Neural progenitor cell (in vitro differentiated cells): Measurements from ENCODE around the gene EEF1A1. TPM values are rescaled to one million over a fixed set of nuclear protein-coding genes. Genes with fewer than 3 reads are reported as not detected.
"Not testable (repeated sequence)": the region's sequence is repeated elsewhere in the genome, so short reads cannot be mapped to it uniquely, and the experiment has no call there.

Experiments
- DNase-seq: peaks from one replicate; pipeline ENCODE4 v3.0.0-alpha.2; 2016; ENCODE audit warnings: low spot score
- H2AFZ ChIP-seq: fragments of 200-600 bp; sonication (generic); replicated peaks from 2 replicates; pipeline ENCODE4 v1.6.1; 2016; ENCODE audit warnings: antibody characterized with exemption
- H3F3A ChIP-seq: fragments of 200-600 bp; sonication (generic); 2 replicates; pipeline ENCODE4 v1.6.1; 2016; ENCODE audit warnings: antibody characterized with exemption, low read depth
- H3K27ac ChIP-seq: fragments of 200-600 bp; sonication (generic); 2 replicates; pipeline ENCODE4 v1.5.1; 2016; ENCODE audit warnings: mild to moderate bottlenecking
- H3K27me3 ChIP-seq: fragments of 200-600 bp; sonication (generic); 2 replicates; pipeline ENCODE4 v1.6.1; 2016; ENCODE audit warnings: mild to moderate bottlenecking, moderate library complexity
- H3K36me3 ChIP-seq: fragments of 200-600 bp; sonication (generic); 2 replicates; pipeline ENCODE4 v1.5.1; 2016
- H3K4me1 ChIP-seq: fragments of 200-600 bp; sonication (generic); 2 replicates; pipeline ENCODE4 v1.6.1; 2016; ENCODE audit warnings: mixed run types
- H3K4me2 ChIP-seq: fragments of 200-600 bp; sonication (generic); 2 replicates; pipeline ENCODE4 v1.6.1; 2016
- H3K4me3 ChIP-seq: fragments of 200-600 bp; sonication (generic); 2 replicates; pipeline ENCODE4 v1.5.1; 2016
- H3K79me2 ChIP-seq: fragments of 200-600 bp; sonication (generic); 2 replicates; pipeline ENCODE4 v1.6.1; 2016; ENCODE audit warnings: low read depth
- H3K9ac ChIP-seq: fragments of 200-600 bp; sonication (generic); 2 replicates; pipeline ENCODE4 v1.6.1; 2016
- H3K9me3 ChIP-seq: fragments of 200-600 bp; sonication (generic); 2 replicates; pipeline ENCODE4 v1.5.1; 2016; ENCODE audit warnings: low read depth
- H4K20me1 ChIP-seq: fragments of 200-600 bp; sonication (generic); 2 replicates; pipeline ENCODE4 v1.6.1; 2016; ENCODE audit warnings: low read depth
- H3K27ac Mint-ChIP-seq: 3 replicates; pipeline ENCODE4 v1.8.0; 2021; ENCODE audit warnings: mixed read lengths
- H3K27me3 Mint-ChIP-seq: 2 replicates; pipeline ENCODE4 v1.8.0; 2022; ENCODE audit warnings: low read depth, mild to moderate bottlenecking, inconsistent platforms, moderate library complexity, mixed read lengths; ENCODE audit not compliant: insufficient read depth
- H3K36me3 Mint-ChIP-seq: 3 replicates; pipeline ENCODE4 v1.8.0; 2021; ENCODE audit warnings: mixed read lengths
- H3K4me1 Mint-ChIP-seq: 3 replicates; pipeline ENCODE4 v1.8.0; 2021; ENCODE audit warnings: mixed read lengths
- H3K4me3 Mint-ChIP-seq: 3 replicates; pipeline ENCODE4 v1.8.0; 2021; ENCODE audit warnings: mild to moderate bottlenecking, moderate library complexity, mixed read lengths
- H3K9me3 Mint-ChIP-seq: 3 replicates; pipeline ENCODE4 v1.8.0; 2020; ENCODE audit warnings: mixed read lengths
- EZH2 ChIP-seq: fragments of 200-600 bp; sonication (generic); IDR thresholded peaks from 2 replicates; pipeline ENCODE4 v1.6.1; 2017; ENCODE audit warnings: antibody characterized with exemption, mild to moderate bottlenecking, moderate library complexity
- EZH2phosphoT487 ChIP-seq: fragments of 200-600 bp; sonication (generic); IDR thresholded peaks from 2 replicates; pipeline ENCODE4 v1.6.1; 2017; ENCODE audit warnings: antibody characterized with exemption
- total RNA-seq: library from RNA; depleted of rRNA; stranded (reverse); fragments of >200 nt; gene quantifications from 2 replicates; pipeline ENCODE4 v1.2.3, GENCODE V29; 2015; ENCODE audit warnings: low replicate concordance
- TF ChIP-seq, protein P1 (sequence below): fragments of 200-600 bp; sonication (generic); IDR thresholded peaks from 2 replicates; pipeline ENCODE4 v1.5.1; 2017; ENCODE audit warnings: antibody characterized with exemption, mild to moderate bottlenecking

EEF1A1 gene
- total RNA-seq, 1 donor from 2014 or later, result 19,891 TPM

DNA sequence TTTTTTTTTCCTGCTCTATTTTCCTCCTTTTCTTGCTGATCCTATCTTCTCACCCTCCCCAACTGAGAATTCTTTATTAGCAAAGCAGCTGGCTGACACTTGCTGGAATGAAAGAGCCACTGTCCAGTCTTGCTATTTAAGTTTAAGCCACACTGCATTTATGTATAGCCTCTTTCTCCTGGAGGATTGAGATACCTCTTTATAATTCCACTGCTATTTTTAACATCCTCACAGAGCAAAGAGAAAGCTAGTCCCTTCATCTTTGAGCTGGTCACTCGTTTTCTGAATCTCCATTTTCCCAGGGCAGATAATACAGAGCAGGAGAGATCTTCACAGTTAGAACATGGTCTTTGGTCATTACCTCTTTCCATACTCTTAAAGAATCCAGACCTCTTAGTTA lies 36.0 kb upstream of the EEF1A1 start:
- Histone ChIP-seq H3K4me1 (peaks cover 19% of the 10 kb centered on the region), H3F3A (peaks cover 10% of the 10 kb centered on the region), H3K36me3 (no peaks in the 10 kb centered on the region), H3K4me2 (no peak overlapping the region), H3K4me3 (no peak overlapping the region), H2AFZ (peak overlapping the region; percentile 30), H3K9ac (no peak overlapping the region), H3K9me3 (no peaks in the 10 kb centered on the region), H4K20me1 (no peaks in the 10 kb centered on the region), H3K27ac (no peak overlapping the region), H3K27me3 (no peaks in the 10 kb centered on the region), H3K79me2 (no peaks in the 10 kb centered on the region)
- no peaks in the 10 kb centered on the region for H3K36me3 Mint-ChIP-seq
- no peak overlapping the region for H3K4me3 Mint-ChIP-seq
- no peak for DNase-seq
- H3K27ac Mint-ChIP-seq, result peak overlapping the region; percentile 3
- TF ChIP-seq EZH2, result no peak
- TF ChIP-seq EZH2phosphoT487, result no peak
- TF ChIP-seq, protein P1, sequence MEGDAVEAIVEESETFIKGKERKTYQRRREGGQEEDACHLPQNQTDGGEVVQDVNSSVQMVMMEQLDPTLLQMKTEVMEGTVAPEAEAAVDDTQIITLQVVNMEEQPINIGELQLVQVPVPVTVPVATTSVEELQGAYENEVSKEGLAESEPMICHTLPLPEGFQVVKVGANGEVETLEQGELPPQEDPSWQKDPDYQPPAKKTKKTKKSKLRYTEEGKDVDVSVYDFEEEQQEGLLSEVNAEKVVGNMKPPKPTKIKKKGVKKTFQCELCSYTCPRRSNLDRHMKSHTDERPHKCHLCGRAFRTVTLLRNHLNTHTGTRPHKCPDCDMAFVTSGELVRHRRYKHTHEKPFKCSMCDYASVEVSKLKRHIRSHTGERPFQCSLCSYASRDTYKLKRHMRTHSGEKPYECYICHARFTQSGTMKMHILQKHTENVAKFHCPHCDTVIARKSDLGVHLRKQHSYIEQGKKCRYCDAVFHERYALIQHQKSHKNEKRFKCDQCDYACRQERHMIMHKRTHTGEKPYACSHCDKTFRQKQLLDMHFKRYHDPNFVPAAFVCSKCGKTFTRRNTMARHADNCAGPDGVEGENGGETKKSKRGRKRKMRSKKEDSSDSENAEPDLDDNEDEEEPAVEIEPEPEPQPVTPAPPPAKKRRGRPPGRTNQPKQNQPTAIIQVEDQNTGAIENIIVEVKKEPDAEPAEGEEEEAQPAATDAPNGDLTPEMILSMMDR, result no peak
- no peaks in the 10 kb centered on the region for H3K9me3 Mint-ChIP-seq
- H3K4me1 Mint-ChIP-seq, result peaks cover 41% of the 10 kb centered on the region
- no peaks in the 10 kb centered on the region for H3K27me3 Mint-ChIP-seq

DNA sequence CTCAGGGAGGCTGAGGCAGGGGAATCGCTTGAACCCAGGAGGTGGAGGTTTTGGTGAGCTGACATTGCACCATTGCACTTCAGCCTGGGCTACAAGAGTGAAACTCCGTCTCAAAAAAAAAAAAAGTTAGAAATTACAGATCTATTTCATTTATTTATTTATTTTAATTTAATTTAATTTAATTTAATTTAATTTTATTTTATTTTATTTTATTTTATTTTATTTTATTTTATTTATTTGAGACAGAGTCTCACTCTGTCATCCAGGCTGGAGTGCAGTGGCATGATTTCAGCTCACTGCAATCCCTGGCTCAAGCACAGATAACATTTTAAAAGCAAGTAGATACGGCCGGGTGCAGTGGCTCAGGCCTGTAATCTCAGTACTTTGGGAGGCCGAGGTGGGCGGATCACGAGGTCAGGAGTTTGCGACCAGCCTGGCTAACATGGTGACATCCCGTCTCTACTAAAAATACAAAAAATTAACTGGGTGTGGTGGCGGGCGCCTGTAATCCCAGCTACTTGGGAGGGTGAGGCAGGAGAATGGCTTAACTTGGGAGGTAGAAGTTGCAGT lies 34.6 kb upstream of the EEF1A1 start:
- not testable (repeated sequence) for H3K36me3 ChIP-seq, H2AFZ ChIP-seq, H3K27me3 ChIP-seq, H3K4me3 Mint-ChIP-seq, H3K27me3 Mint-ChIP-seq, H3K27ac ChIP-seq, DNase-seq, H3K27ac Mint-ChIP-seq, H3K36me3 Mint-ChIP-seq, H3K4me3 ChIP-seq, H3K4me2 ChIP-seq, H3K9ac ChIP-seq, H3K9me3 Mint-ChIP-seq, H3F3A ChIP-seq, H3K9me3 ChIP-seq, H4K20me1 ChIP-seq, H3K79me2 ChIP-seq
- H3K4me1 Mint-ChIP-seq, result peaks cover 35% of the 10 kb centered on the region
- peaks cover 16% of the 10 kb centered on the region for H3K4me1 ChIP-seq

DNA sequence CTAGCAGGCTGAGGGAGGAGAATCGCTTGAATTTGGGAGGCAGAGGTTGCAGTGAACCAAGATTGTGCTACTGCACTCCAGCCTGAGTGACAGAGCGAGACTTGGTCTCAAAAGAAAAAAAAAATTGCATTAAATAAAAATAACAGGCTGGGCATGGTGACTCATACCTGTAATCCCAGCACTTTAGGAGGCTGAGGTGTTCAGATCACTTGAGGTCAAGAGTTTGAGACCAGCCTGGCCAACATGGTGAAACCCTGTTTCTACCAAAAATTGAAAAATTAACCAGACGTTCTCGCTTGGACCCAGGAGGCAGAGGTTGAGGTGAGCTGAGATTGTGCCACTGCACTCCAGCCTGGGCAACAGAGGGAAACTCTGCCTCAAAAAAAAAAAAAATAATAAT lies 30.3 kb upstream of the EEF1A1 start:
- H3K4me1 Mint-ChIP-seq, H3K27me3 ChIP-seq, H2AFZ ChIP-seq: not testable (repeated sequence)

DNA sequence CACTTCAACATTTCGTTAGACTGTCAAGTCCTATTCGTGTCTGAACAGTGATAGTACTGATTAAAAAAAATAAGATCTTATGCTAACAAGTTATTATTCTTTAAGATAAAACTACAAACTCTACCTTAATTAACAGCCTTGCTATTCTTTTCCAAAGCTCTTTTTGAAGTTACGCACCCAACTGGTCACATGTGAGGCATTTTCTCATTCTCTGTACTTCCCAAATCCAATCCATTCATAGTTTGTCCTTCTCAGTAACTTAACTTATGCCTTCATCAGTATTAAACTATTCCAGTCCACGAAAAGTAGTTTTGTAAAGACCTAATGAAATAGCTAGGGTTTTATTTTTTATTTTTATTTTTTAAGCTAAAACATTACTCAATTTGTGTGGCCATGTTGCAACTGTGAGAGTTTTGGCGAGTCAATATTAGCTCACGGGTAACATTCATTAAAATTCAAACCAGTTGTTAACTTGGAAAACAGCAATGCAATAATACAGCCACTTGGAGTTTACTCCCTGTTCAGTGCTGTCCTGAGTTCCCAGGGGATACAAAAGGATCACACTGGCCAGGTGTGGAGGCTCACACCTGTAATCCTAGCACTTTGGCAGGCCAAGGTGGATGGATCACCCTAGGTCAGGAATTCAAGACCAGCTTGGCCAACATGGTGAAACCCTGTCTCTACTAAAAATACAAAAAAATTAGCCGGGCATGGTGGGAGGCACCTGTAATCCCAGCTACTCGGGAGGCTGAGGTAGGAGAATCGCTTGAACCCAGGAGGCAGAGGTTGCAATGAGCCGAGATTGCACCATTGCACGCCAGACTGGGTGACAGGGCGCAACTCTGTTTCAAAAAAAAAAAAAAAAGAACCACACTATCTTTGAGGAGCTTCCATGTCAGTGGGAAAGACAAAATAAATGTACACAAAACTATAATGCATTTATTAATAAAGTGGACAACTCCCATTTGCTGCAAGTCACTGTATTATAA lies 27.9 kb upstream of the EEF1A1 start:
- no peaks in the 10 kb centered on the region for H3F3A ChIP-seq
- no peak overlapping the region for H3K4me2 ChIP-seq
- Mint-ChIP-seq H3K4me3 (no peak overlapping the region), H3K9me3 (no peaks in the 10 kb centered on the region), H3K27me3 (peaks cover 4% of the 10 kb centered on the region), H3K27ac (no peak overlapping the region), H3K4me1 (peaks cover 9% of the 10 kb centered on the region), H3K36me3 (no peaks in the 10 kb centered on the region)
- no peaks in the 10 kb centered on the region for H4K20me1 ChIP-seq
- no peaks in the 10 kb centered on the region for H3K79me2 ChIP-seq
- H3K9ac ChIP-seq, result no peak overlapping the region
- DNase-seq, result no peak
- peaks cover 6% of the 10 kb centered on the region for H3K4me1 ChIP-seq
- H3K27ac ChIP-seq, result no peak overlapping the region
- H2AFZ ChIP-seq, result no peak overlapping the region
- no peaks in the 10 kb centered on the region for H3K36me3 ChIP-seq
- H3K27me3 ChIP-seq, result no peaks in the 10 kb centered on the region
- TF ChIP-seq EZH2, result no peak
- no peak for TF ChIP-seq EZH2phosphoT487
- TF ChIP-seq, protein P1, result no peak
- H3K4me3 ChIP-seq, result no peak overlapping the region
- no peaks in the 10 kb centered on the region for H3K9me3 ChIP-seq

More for the DNA sequence above, 30.3 kb upstream of the EEF1A1 start:
- not testable (repeated sequence) for H3K27ac ChIP-seq, H3F3A ChIP-seq, H3K4me2 ChIP-seq, H3K9me3 Mint-ChIP-seq, H3K9me3 ChIP-seq, H3K27me3 Mint-ChIP-seq, DNase-seq, H4K20me1 ChIP-seq, H3K4me3 Mint-ChIP-seq, H3K36me3 ChIP-seq, H3K27ac Mint-ChIP-seq, H3K79me2 ChIP-seq, H3K36me3 Mint-ChIP-seq, H3K4me3 ChIP-seq, H3K4me1 ChIP-seq, H3K9ac ChIP-seq
